Raji (cell line): ENCODE measurements around the gene SH3GL3.

ENCODE experiments used
- POLR2A ChIP-seq: IDR thresholded peaks from 2 replicates; pipeline ENCODE4 v1.6.1; 2011; ENCODE audit warnings: low read depth, low read length, control low read depth; ENCODE audit not compliant: insufficient read depth

SH3GL3 gene

DNA sequence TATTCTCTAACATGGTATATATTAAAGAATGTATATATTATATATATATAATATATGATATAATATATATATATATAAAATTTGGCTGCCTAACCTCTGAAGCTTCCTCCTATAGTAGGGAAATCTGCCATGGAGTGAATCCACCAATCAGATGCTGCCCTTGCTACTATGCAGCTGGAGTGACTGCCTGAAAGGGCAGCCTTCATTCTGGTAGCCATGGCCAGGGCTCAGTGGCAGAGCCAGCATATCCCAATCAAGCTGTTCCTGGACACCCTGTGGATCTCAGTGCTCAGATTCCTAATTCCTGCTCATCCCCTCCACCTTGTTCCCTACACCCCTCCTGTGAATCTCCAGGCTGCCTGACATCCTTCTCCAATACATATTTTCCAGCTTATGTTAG is 2.2 kb upstream of the SH3GL3 start:
- no peak for TF ChIP-seq POLR2A

DNA sequence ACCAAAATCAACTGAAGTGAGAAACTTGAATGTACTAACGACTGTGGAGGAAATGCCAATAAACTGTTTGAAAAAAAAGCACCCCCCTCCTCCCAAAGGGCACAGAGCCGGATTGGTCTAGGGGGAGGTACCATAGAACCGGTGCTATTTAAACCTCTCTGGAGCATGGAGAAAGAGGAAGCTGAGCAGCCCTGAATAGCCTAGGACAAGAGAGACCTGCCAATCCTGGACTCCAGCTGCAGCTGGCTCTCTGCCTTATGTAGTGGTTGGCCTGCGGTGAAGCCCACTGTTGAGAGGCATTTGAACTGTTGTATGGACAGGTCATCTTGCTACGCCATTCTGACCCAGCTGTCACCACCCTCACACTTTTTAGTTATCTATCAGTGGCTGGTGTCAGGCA is 1.5 kb upstream of the SH3GL3 start:
- TF ChIP-seq POLR2A = no peak

GRCh38 chr15:83446417-83446816 is 724 bp upstream of the SH3GL3 start:
- TF ChIP-seq POLR2A = no peak

- no peak for TF ChIP-seq POLR2A
Measured at GRCh38 chr15:83449250-83449671, 2.1 kb downstream of the SH3GL3 start.

DNA sequence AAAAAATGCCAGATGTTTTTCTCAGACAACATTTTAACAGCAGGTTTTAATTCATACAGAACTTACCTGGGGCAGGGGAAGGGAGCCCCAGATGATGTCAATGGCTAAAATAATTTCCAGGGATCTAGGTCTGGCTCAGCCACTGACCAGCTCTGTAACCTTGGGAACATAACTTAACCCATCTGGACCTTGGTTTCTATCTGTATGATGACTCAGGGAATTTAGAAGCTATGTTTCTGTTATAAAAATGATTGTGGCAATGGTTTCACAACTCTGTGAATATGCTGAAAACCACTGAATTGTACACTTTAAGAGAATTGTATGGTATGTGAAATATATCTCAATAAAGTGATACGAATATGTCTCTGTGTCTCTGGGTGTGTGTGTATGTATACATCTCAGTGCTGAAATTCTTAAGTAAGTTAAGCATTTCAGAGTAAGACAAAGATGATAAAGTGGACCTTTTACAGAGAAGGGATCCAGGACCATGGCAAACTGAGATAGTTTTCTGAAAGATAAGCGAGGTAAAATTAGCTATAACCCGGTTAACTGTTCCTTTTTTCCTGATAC is 2.9 kb downstream of the SH3GL3 start:
- no peak for TF ChIP-seq POLR2A

DNA sequence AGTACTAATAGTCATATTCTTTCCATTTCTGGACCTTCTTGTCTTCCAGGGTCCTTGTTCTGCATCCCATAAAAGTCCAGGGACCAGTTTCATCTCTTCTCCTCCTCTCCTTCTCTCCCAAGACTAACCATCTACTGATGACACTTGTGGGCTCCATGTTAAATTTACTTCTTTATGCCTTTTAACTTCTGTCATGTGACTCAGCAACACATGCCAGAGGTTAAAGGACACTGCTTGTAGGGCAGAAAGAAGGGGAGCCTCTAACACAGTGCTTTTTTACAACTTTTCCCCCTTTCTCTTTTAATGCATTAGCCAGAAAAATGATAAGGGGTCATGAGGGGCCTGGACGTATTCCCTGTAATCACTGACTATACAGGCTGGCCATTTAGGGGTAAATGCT is 10.0 kb downstream of the SH3GL3 start:
- TF ChIP-seq POLR2A = no peak

DNA sequence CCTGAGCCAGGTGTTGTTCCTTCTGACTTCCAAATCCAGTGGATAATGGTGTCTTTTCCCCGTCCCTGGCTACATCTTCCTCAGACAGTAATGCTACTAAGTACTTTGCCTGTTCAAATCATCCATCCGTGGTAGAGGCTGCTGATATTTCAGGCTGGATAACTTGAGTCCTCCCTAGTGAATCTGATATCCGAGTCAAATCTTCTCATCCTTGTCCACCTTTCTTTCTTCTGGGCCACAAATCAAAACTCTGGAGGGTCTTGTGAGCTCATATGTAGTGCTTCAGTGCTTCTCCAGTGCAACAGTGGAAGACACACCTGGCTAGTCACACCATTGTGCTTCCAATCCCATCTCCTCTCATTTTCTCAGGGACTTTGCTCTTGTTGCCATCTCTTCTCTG is 11.2 kb downstream of the SH3GL3 start:
- TF ChIP-seq POLR2A = no peak

DNA sequence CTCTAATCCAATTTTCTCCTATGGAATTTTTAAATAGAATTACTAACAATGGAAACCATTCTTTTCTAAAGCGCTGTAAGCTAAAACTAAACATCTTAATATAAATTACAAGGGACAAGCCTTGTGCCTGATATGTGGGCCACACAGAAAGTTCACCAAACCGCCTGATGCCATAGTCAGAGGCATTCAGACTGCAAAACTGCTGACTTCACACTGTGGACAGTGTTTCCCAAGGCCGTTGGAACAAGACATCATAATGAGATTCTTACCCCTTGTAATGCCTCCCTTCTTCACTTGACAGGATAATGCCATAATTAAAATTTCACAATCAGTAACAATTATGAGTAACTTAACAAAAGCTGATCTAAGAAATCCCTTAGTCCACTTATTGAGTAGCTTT is 14.9 kb downstream of the SH3GL3 start:
- no peak for TF ChIP-seq POLR2A

GRCh38 chr15:83462953-83463433 is 15.9 kb downstream of the SH3GL3 start:
- no peak for TF ChIP-seq POLR2A

DNA sequence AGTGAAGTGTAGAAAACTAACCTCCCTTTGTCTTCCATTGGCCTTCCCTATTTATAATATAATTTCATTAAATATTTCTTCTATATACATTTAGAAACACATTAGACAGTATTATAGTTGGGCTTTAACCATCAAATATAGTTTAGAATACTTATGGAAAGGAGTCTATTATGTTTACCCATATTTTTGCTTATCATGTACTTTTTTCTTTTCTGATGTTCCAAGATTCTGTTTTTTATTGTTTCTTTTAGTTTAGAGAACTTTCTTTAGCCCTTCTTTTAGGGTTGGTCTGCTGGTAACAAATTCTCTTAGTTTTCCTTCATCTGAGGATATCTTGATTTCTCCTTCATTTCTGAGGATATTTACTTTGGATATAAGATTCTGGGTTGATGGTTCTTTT is 23.7 kb downstream of the SH3GL3 start:
- no peak for TF ChIP-seq POLR2A

DNA sequence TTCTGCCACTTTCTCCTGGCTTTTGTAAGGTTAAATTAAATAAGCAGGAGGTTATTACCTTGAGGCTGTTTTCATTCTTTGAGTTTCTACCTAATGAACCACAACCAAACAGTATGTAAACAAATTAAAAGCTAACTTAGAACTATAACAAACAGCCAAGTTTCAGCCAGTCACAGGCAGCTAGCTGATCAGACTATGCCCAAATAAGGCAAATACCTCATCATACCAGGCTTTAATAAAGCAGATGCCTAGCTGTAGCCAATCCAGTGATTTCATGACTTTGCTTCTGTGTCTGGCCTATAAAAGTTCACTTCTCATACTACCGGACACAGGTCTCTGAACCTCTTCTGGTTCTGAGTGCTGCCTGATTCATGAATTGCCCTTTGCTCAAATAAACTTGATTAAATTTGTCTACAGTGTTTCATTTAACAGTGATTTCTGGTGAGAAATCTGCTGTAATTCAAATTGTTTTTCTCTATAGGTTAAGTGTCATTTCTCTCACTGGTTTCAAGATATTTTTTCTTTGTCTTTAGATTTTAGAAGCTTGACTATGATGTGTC is 24.2 kb downstream of the SH3GL3 start:
- no peak for TF ChIP-seq POLR2A

DNA sequence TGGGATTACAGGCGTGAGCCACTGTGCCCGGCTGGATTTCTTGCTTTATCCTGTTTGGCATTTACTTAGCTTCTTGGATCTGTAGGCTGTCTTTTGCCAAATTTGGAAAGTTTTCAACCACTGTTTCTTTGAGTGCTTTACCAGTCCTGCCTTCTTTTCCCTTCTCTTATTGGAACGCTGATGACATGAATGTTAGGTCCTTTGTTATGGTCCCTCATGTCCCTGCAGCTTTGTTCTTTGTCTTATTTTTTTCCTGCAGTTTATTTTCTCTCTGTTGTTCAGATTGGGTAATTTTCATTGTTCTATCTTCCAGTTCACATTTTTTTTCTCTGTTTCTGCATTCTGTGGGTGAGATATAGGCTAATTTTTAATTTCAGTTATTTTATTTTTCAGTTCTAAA is 25.0 kb downstream of the SH3GL3 start:
- no peak for TF ChIP-seq POLR2A

GRCh38 chr15:83472797-83473196 is 25.7 kb downstream of the SH3GL3 start:
- TF ChIP-seq POLR2A = no peak

DNA sequence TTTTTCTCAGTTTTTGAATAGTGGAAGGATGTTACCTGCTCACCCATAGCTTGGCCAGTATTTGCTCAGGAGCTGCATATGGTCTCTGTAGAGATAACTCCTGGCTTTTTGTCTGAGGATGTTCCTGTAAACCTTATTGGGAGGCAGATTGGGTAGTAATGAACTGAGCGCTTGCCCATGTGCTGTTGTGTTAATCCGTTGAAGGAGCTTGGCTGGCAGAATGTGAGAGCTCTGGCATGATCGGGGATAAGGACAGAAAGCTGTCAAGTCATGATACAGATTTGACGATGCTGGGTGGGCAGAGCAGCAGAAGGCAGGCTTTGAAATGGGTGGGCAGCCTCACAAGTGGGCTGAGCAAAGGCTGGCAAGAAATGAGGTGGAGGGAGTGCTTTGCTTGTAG is 27.4 kb downstream of the SH3GL3 start:
- TF ChIP-seq POLR2A = no peak

- TF ChIP-seq POLR2A = no peak
Measured at GRCh38 chr15:83475551-83475950, 28.4 kb downstream of the SH3GL3 start.

GRCh38 chr15:83476066-83476465 is 28.9 kb downstream of the SH3GL3 start:
- TF ChIP-seq POLR2A = no peak

DNA sequence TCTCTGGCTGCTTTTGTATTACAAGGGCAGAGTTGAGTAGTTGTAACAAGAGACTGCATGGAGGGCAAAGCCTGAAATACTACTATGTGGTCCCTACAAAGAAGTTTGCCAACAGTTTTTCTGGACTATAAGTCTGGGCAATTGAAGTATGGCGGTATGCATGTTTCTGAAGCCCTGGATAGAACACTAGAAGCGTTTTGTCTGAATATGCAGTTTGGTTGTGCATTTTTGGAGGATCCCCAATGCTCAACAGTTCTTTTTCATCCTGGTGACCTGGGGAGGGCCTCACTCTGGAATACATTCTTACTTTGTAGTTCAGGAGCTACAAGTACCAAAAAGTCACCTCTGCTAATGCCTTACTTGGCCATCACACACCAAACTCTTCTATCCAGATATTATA is 29.6 kb downstream of the SH3GL3 start:
- no peak for TF ChIP-seq POLR2A

- TF ChIP-seq POLR2A = no peak
Measured at GRCh38 chr15:83477172-83477807, 30.1 kb downstream of the SH3GL3 start.
